ES-I3 (cell line): Measurements from ENCODE around the gene WDR1.

Source experiments
- H3K36me3 ChIP-seq: 2 replicates; pipeline ENCODE4 v1.6.1; 2013; ENCODE audit warnings: mild to moderate bottlenecking, low read length, control low read depth, moderate library complexity; ENCODE audit not compliant: insufficient read depth
- H3K4me1 ChIP-seq: 2 replicates; pipeline ENCODE4 v1.6.1; 2013; ENCODE audit warnings: mild to moderate bottlenecking, control low read depth, low read length; ENCODE audit not compliant: insufficient read depth
- H3K9ac ChIP-seq: 2 replicates; pipeline ENCODE4 v1.6.1; 2013; ENCODE audit warnings: low read depth, mild to moderate bottlenecking, low read length, moderate library complexity
- H3K9me3 ChIP-seq: 2 replicates; pipeline ENCODE4 v1.6.1; 2013; ENCODE audit warnings: mild to moderate bottlenecking, low read length, moderate library complexity; ENCODE audit not compliant: control insufficient read depth, insufficient read depth

The WDR1 gene

GRCh38 chr4:10051517-10052135, 65.0 kb downstream of the WDR1 start:
- Histone ChIP-seq H3K4me1 (no peaks in the 10 kb centered on the region), H3K9ac (no peak overlapping the region), H3K9me3 (no peaks in the 10 kb centered on the region), H3K36me3 (no peaks in the 10 kb centered on the region; the same call in 1 of the 2 replicates)

GRCh38 chr4:10050721-10051120, 65.9 kb downstream of the WDR1 start:
- Histone ChIP-seq H3K36me3 (no peaks in the 10 kb centered on the region; the same call in 1 of the 2 replicates), H3K4me1 (no peaks in the 10 kb centered on the region), H3K9me3 (no peaks in the 10 kb centered on the region), H3K9ac (no peak overlapping the region)

- Histone ChIP-seq H3K9me3 (no peaks in the 10 kb centered on the region), H3K9ac (no peak overlapping the region), H3K4me1 (no peaks in the 10 kb centered on the region), H3K36me3 (no peaks in the 10 kb centered on the region)
Observed at GRCh38 chr4:10050261-10050661, 66.3 kb downstream of the WDR1 start.

- H3K36me3 ChIP-seq = no peaks in the 10 kb centered on the region
- no peak overlapping the region for H3K9ac ChIP-seq
- no peaks in the 10 kb centered on the region for H3K4me1 ChIP-seq
- no peaks in the 10 kb centered on the region for H3K9me3 ChIP-seq
Observed at GRCh38 chr4:10048941-10049697, 67.5 kb downstream of the WDR1 start.

- Histone ChIP-seq H3K36me3 (no peaks in the 10 kb centered on the region), H3K4me1 (no peaks in the 10 kb centered on the region), H3K9ac (no peak overlapping the region), H3K9me3 (no peaks in the 10 kb centered on the region)
Observed at GRCh38 chr4:10047967-10048366, 68.6 kb downstream of the WDR1 start.

- Histone ChIP-seq H3K9me3 (no peaks in the 10 kb centered on the region), H3K9ac (no peak overlapping the region), H3K36me3 (no peaks in the 10 kb centered on the region), H3K4me1 (no peaks in the 10 kb centered on the region)
Observed at GRCh38 chr4:10046471-10046870, 70.1 kb downstream of the WDR1 start.

GRCh38 chr4:10045481-10045880, 71.1 kb downstream of the WDR1 start:
- Histone ChIP-seq H3K36me3 (no peaks in the 10 kb centered on the region), H3K4me1 (no peaks in the 10 kb centered on the region), H3K9ac (no peak overlapping the region), H3K9me3 (no peaks in the 10 kb centered on the region)

GRCh38 chr4:10041036-10041435, 75.6 kb downstream of the WDR1 start:
- Histone ChIP-seq H3K9ac (no peak overlapping the region), H3K4me1 (no peaks in the 10 kb centered on the region), H3K9me3 (no peaks in the 10 kb centered on the region), H3K36me3 (no peaks in the 10 kb centered on the region)

- Histone ChIP-seq H3K9me3 (no peaks in the 10 kb centered on the region), H3K9ac (no peak overlapping the region), H3K36me3 (no peaks in the 10 kb centered on the region), H3K4me1 (no peaks in the 10 kb centered on the region)
Observed at GRCh38 chr4:10040049-10040892, 76.3 kb downstream of the WDR1 start.

- H3K9ac ChIP-seq = no peak overlapping the region
- H3K9me3 ChIP-seq = no peaks in the 10 kb centered on the region
- peaks cover 8% of the 10 kb centered on the region for H3K4me1 ChIP-seq
- H3K36me3 ChIP-seq = no peaks in the 10 kb centered on the region
Observed at GRCh38 chr4:10036807-10037342, 79.7 kb downstream of the WDR1 start.

GRCh38 chr4:10035130-10035529, 81.5 kb downstream of the WDR1 start:
- Histone ChIP-seq H3K4me1 (peaks cover 11% of the 10 kb centered on the region), H3K36me3 (no peaks in the 10 kb centered on the region), H3K9me3 (no peaks in the 10 kb centered on the region), H3K9ac (no peak overlapping the region)

- peaks cover 11% of the 10 kb centered on the region for H3K4me1 ChIP-seq
- no peaks in the 10 kb centered on the region for H3K9me3 ChIP-seq
Observed at GRCh38 chr4:10034612-10035104, 81.9 kb downstream of the WDR1 start.

GRCh38 chr4:10034136-10034535, 82.5 kb downstream of the WDR1 start:
- Histone ChIP-seq H3K9me3 (no peaks in the 10 kb centered on the region), H3K36me3 (no peaks in the 10 kb centered on the region), H3K4me1 (peaks cover 11% of the 10 kb centered on the region), H3K9ac (no peak overlapping the region)

More at GRCh38 chr4:10034612-10035104, 81.9 kb downstream of the WDR1 start:
- Histone ChIP-seq H3K36me3 (no peaks in the 10 kb centered on the region), H3K9ac (no peak overlapping the region)

GRCh38 chr4:10033191-10033881, 83.3 kb downstream of the WDR1 start:
- Histone ChIP-seq H3K4me1 (peaks cover 11% of the 10 kb centered on the region), H3K36me3 (no peaks in the 10 kb centered on the region), H3K9ac (no peak overlapping the region; the same call in 1 of the 2 replicates), H3K9me3 (no peaks in the 10 kb centered on the region)
